ENCODE data around the gene EYA2.

DNA sequence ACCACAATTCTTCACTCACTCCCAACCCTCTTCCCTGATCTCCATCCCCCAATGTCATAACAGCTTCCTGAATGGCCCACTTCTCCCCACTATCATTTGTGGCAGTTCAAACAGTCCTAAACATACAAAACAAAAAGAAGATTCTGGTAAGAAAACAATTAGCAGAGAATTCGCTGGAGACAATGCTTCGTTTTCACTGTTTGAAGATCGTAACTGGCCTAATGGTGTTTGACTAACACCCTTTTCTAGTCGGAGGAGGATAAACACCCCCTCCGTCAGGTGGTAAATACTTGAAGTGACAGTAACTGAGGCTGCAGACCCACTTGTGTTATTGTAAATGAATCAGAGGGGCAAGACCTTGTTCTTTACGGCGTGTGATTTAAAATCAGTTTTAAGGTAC lies 3.8 kb downstream of the EYA2 start:
- TF ChIP-seq ZFX (IDR thresholded peaks at IDR 0.05) = no peak
- TF ChIP-seq, protein P1, sequence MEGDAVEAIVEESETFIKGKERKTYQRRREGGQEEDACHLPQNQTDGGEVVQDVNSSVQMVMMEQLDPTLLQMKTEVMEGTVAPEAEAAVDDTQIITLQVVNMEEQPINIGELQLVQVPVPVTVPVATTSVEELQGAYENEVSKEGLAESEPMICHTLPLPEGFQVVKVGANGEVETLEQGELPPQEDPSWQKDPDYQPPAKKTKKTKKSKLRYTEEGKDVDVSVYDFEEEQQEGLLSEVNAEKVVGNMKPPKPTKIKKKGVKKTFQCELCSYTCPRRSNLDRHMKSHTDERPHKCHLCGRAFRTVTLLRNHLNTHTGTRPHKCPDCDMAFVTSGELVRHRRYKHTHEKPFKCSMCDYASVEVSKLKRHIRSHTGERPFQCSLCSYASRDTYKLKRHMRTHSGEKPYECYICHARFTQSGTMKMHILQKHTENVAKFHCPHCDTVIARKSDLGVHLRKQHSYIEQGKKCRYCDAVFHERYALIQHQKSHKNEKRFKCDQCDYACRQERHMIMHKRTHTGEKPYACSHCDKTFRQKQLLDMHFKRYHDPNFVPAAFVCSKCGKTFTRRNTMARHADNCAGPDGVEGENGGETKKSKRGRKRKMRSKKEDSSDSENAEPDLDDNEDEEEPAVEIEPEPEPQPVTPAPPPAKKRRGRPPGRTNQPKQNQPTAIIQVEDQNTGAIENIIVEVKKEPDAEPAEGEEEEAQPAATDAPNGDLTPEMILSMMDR (conservative IDR thresholded peaks at IDR 0.05) = no peak

Measured in C4-2B (cell line).